A673 (cell line): ENCODE measurements around the gene ASTN2.

Experiments
- CTCF ChIP-seq: fragments of 300-800, 200-600 bp; sonication (generic); conservative IDR thresholded peaks from 2 replicates; pipeline ENCODE4 v1.5.1; 2017; ENCODE audit warnings: low read depth, mild to moderate bottlenecking, antibody characterized with exemption, low read length, moderate library complexity, mixed read lengths
- EZH2 ChIP-seq: fragments of 200-600 bp; sonication (generic); IDR thresholded peaks from 2 replicates; pipeline ENCODE4 v1.6.1; 2017; ENCODE audit warnings: borderline replicate concordance, low read depth, mild to moderate bottlenecking, mixed read lengths, antibody characterized with exemption, low read length; ENCODE audit not compliant: poor library complexity, severe bottlenecking

- TF ChIP-seq CTCF = no peak
- no peak for TF ChIP-seq EZH2
Observed at GRCh38 chr9:116991051-116991450, 423.8 kb downstream of the ASTN2 start.
